ENCODE measurements around the gene RIMS3.
"Not testable (repeated sequence)": the region's sequence is repeated elsewhere in the genome, so short reads cannot be mapped to it uniquely, and the experiment has no call there.

RIMS3 gene

DNA sequence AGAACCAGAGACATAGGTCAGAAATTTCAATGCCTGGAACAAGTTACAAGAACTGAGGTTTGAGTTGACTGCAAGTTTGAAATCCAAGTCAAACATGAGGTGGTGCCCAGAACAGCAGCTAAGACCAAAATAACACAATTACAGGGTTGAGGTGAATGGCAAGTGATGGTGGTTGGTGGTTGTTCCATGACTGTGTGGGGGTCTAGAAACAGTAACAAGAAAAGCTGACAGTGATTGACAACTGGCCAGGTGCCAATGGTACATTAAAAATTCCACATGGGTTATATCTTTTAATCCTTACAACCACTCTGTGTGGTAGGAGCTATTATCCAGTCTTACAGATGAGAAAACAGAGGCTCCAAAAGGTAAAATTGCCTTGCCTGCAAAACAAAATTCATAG, 32.0 kb downstream of the RIMS3 start:
- in situ Hi-C loops (cut with MboI; ENCODE audit: low sequenced_read_pairs): no loop called here

DNA sequence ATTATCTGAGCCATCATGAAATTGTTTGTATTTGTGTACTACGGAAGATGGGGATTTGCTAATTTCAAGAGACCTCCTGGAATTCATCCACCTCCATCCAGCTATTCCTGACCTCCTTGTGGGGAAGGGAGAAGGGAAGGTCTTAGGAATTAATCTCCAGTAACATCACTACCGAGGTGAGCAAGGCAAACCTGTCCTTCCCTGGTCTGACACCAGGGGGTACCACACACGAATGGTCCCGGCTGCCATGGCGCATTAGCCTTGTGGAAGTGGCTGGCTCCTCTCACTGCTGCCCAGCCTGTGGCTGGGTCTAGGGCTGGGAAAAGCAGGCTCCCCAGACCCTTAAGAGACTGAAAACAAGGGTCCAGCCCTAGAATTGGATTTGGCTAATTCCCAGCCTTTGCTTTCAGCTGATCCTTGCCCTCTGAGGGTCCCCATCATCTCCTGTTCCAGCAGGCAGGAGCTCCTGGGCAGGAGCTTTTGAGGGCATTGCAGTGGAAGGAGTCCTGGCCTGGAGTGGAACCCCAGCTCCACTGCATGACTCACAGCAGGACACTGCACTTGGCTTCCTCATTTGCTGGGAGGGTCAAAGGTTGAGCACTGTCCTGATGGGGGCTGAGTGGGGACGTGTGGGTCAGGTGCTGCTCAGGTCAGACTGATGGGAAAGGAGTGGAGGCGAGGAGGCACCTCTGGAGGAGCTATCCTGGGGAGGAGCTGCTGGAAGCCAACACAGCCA, 34.8 kb downstream of the RIMS3 start:
- in situ Hi-C loops (cut with MboI; ENCODE audit: low sequenced_read_pairs): no loop called here

- in situ Hi-C loops (cut with MboI; ENCODE audit: low sequenced_read_pairs): not testable (repeated sequence)
Measured at GRCh38 chr1:40629546-40629945, 35.9 kb downstream of the RIMS3 start.

DNA sequence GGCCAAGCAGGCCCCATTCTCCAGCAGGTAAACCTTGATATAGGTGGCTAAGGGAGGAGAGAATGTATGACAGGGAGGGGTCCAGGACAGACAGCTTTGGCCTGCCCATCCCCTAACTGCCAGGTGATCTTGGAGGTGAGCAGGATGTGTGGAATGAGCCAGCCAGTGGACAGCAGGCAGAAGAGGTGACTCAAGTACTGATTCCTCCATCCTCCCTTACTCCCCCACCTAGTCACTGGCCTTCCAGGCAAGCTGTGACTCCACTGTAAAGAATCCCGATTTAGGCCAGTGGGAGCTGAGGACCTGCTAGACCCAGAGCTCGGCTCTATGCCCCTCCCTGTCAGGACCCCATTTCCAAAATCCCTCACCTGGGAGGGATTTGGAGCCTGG, 36.6 kb downstream of the RIMS3 start:
- in situ Hi-C loops (cut with MboI; ENCODE audit: low sequenced_read_pairs): no loop called here

DNA sequence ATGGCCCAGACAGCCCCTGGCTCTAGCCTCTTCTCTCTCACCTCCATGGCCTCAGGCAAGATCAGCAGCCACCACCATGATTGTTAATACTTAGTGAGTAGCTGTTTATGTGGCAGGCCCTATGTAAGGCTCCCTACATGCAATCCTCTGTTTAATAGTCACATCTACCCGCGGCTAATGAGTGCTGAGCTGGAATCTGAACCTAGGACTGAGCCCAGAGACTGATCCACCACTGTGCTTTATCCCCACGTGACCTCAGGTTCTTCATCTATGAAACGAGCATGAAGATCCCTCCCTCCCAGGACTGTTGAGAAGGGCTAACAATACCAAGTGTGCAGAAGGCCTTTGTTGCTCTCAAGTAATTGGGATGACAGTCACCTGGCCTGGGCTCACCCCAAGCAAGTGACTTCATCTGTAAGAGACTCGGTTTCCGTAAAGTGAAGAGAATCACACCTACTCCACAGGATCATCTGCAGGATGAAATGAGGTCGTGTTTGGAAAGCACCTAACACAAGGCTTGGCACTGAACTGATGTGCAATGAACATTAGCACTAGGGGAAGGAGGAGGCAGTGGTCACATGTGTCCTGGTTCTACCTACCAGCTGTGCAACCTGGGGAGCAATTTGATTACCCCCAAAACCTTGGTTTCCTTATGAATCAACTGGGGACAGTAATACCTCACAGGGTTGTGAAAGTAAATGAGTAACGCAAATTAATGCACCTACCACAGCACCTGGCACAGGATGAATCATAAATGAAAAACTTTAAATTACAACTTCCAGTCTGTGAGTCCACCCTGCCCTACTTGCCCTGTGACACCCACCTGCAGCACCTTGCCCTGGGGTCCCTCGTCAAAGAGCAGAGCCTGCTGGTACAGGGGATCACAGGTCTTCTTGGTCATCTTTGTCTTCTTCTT, 37.2 kb downstream of the RIMS3 start:
- in situ Hi-C loops (cut with MboI; ENCODE audit: low sequenced_read_pairs): no loop called here

DNA sequence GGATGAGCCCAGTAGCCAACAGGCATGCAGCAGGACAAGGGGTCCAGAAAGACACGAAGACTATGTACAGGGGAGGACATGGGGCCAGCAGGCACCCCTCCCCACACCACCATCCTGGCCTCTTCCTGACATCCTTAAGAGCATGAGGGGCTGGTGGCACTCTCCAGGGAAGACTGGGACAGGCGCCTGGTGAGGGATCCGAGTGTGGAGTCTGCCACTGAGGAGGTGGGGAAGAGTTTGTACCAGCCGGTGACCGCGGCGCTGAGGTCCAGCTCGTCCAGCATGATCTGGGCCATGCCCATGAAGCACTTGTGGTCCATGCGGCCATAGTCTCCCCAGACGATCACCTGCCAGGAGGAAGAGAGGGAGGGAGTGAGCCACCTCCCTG, 39.1 kb downstream of the RIMS3 start:
- in situ Hi-C loops (cut with MboI; ENCODE audit: low sequenced_read_pairs): no loop called here

- in situ Hi-C loops (cut with MboI; ENCODE audit: low sequenced_read_pairs): no loop called here
Measured at GRCh38 chr1:40625476-40626382, 39.8 kb downstream of the RIMS3 start.

DNA sequence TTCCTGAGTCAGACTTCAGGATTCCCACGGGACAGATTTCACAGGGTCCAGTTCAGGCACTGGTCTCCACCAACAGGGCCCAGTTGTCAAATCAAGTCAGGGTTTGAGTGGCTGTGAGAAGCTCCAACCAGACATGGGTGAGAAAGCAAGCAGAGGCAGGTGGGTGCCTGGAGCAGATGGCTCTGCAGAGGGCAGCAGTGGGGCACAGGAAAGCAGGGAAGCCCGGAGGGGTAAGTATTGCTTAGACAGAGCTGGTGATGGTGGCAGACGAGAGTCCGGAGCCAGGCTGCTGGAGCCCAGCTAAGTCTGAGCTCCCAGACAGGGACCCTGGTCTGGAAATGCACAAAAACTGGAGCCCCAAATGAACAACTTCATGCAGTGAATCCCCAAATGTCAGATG, 40.4 kb downstream of the RIMS3 start:
- in situ Hi-C loops (cut with MboI; ENCODE audit: low sequenced_read_pairs): no loop called here

- in situ Hi-C loops (cut with MboI; ENCODE audit: low sequenced_read_pairs): no loop called here
Measured at GRCh38 chr1:40622936-40623629, 42.4 kb downstream of the RIMS3 start.

DNA sequence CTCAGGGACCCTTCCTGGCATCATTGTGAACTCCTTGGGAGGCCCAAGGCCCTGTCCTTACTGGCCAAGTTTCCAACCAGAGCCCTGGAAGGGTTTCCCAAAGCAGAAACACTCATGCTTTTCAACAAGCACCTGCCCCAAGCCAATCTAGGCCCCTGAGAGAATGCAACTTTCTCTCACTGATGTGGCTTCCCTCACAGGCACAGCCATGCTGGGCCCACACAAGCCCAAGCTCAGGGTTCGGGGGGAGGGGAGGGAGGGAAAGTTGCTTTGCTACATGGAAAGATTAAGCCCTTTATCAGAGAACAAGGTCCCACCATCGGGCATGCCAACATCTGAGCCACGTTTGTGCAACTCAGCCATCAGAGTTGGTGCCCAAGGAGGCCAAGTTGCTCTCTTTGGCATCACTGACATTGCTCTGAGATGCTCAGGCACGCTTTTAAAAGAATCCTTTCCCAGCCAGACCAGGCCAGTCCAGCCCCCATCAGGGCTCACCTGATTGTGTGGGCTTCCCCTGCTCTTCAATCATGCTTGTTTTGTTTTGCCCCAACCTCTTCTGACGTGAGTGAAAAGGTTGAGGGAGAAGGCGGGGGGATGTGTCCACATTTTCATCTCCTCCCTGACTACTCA, 43.5 kb downstream of the RIMS3 start:
- in situ Hi-C loops (cut with MboI; ENCODE audit: low sequenced_read_pairs): no loop called here

DNA sequence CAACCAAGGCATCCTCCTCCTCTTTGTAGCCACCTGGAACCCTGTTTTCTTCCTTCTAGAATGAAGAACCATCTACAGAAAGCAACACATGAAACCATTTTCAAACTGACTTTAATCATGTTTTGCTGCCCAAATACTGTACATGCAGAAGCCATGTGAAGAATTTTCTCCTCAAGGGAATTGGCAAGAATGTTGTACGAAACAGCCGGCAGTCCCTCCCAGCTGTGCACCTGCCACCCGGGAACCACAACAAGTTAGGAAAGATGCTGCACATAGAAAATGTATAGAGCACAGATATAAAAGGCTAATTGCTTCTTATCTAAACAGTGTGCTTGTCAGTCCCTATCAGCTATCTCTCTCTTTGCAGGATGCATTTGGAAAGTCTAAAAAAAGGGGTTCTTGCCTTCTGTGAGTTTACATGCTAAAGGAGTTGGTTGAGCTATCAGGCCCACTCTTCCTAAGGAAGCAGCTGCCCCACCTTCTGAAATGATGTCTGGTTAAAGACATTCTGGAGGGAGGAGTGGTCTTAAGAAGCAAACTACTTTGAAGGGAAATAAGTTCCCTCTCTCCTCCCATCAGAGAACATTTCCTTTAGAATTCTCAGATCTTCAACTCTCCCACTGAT, 44.8 kb downstream of the RIMS3 start:
- in situ Hi-C loops (cut with MboI; ENCODE audit: low sequenced_read_pairs): no loop called here

DNA sequence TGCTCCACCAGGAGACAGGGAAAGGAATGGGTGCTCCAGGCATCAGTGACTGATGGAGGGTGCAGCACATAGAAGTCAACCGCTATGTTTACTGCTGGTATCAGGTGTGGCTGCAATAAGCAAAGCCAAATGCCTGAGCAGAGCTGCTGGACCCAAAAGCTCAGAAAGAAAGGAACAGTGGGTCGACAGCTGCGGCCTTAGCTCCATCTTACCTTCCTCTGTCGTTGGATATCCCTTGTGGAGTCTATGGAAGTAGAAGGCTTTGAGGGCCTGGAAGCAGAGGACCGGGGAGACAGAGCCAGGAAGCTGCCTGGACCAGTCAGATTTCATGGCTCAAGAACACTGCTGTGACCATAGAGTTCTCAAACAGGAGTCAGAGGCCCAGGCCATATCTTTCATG, 45.3 kb downstream of the RIMS3 start:
- in situ Hi-C loops (cut with MboI; ENCODE audit: low sequenced_read_pairs): no loop called here

GRCh38 chr1:40618108-40618507, 47.4 kb downstream of the RIMS3 start:
- in situ Hi-C loops (cut with MboI; ENCODE audit: low sequenced_read_pairs): no loop called here

DNA sequence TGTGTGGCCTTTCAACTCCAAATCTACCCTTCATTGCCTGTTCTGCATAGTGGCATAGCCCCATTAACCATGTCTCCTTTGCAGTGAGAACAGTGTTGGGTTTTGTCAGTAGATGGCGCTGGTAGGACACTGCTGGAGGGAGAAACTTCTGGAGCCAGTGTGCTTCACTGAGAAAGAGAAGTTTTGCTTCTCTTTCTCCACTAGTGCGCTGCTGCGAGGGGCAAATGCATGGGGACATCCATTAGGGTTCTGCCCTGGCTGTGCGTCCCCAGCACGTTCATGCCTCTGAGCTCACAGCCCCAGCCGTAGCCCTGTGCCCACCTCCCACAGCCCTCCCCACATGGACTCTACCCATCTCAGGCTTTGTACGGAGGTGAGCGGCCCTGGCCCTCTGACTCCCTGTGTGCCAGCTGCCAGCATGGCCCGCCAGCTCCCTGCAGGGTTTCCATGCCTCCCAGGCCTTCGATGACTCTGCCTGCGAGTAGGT, 53.1 kb downstream of the RIMS3 start:
- in situ Hi-C loops (cut with MboI; ENCODE audit: low sequenced_read_pairs): no loop called here

DNA sequence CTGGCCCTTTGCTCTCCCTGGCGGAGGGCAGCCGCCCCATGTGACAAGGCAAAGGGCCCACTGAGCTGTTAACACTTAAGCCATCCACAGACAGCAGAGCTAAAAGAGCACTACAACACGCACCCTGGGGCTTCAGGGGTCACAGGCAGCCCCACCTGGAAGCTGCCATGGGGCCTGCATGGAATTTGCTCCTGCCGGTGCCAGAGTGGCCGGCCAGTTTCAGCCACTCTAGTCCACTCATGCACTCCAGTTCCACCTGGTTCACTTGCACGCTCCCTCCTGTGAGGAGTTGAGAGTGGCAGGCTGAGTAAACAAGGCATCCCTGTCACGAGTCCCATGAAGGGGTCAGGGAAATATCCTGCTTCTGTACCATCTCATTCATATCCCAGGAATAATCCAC, 55.3 kb downstream of the RIMS3 start:
- in situ Hi-C loops (cut with MboI; ENCODE audit: low sequenced_read_pairs): no loop called here

DNA sequence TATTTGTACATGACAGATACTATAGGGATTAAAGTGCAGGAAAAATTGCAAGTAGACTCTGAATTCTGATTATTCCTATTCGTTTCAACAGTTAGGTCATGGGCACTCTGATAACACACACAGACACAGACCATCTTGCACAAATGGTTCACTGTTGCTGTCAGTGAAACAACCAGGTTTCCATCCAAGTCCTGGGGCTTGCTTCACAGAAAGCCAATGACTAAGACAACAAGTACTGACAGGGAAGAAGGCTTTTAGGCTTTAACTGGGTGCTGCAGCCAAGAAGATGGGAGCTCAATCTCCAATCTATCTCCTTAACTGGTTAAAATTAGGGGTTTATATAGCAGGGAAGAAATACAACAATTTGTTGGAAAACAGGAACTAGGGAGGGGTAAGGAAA, 57.6 kb downstream of the RIMS3 start:
- in situ Hi-C loops (cut with MboI; ENCODE audit: low sequenced_read_pairs): no loop called here

DNA sequence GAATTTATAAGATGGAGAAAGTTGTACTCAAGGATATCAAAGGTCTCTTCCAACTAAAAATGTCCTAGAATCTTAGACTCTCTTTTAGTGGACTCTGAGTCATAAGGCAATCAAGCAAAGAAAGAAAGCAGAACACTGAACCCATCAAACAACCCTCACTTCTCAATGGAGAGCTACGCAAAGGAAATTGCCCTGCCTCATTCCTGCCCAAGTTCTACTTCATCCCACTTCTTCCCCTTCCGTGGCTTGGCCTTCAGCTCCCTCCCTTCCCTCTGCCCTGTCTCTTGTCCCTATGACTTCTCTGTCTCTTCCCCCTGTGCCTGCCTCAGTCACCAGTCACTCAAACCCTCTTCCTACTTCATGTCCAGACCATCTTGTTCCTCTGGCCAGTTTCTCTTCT, 58.5 kb downstream of the RIMS3 start:
- in situ Hi-C loops (cut with MboI; ENCODE audit: low sequenced_read_pairs): no loop called here

DNA sequence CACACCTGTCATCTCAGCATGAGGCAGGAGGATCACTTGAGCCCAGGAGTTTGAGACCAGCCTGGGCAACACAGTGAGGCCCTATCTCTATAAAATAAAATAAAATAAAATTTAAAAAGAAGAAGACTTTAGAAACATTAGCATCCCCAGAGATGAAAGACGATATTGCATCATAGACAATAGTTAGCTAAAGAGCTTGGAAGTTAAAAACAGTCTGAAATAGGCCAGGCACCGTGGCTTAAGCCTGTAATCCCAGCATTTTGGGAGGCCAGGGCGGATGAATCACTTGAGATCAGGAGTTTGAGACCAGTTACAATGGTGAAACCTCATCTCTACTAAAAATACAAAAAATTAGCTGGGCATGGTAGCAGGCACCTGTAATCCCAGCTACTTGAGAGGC, 59.3 kb downstream of the RIMS3 start:
- in situ Hi-C loops (cut with MboI; ENCODE audit: low sequenced_read_pairs): no loop called here

GRCh38 chr1:40599926-40600325, 65.6 kb downstream of the RIMS3 start:
- in situ Hi-C loops (cut with MboI; ENCODE audit: low sequenced_read_pairs): no loop called here

DNA sequence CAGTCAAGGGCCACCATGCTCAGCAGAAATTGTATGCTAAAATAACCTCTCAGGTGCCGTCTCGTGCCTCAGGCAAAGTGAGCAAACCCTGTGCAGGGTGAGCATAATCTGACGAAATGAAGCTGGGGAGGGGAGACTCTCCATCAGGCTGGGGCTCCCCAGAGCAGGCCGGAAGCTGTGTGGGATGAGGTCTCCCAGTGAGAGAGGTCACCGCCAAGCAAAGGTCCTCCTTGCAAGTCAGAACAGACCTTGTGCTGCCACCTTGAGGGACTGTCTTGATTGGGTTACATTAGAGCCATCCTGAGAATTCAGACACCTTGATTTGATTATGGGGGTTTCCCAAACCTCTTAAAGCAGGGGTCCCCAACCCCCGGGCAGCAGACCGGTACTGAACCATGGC, 69.9 kb downstream of the RIMS3 start:
- in situ Hi-C loops (cut with MboI; ENCODE audit: low sequenced_read_pairs): no loop called here
